ENCODE data around the gene TMA7B.
A peak's percentile ranks its signal among the peaks of the same experiment; 100 is the strongest.
"Not testable (repeated sequence)": the region's sequence is repeated elsewhere in the genome, so short reads cannot be mapped to it uniquely, and the experiment has no call there.

TMA7B gene

GRCh38 chr22:39983346-39983745, 23.1 kb downstream of the TMA7B start:
- no peak for DNase-seq (ENCODE audit: low spot score)

- no peak for DNase-seq (ENCODE audit: low spot score)
These were observed 23.8 kb downstream of the TMA7B start for GRCh38 chr22:39984006-39984405.

- DNase-seq (ENCODE audit: low spot score): no peak
These were observed 24.5 kb downstream of the TMA7B start for GRCh38 chr22:39984746-39985145.

- DNase-seq (ENCODE audit: low spot score): no peak
These were observed 25.3 kb downstream of the TMA7B start for GRCh38 chr22:39985383-39986035.

GRCh38 chr22:39988386-39989114, 28.4 kb downstream of the TMA7B start:
- no peak for DNase-seq (ENCODE audit: low spot score)

GRCh38 chr22:39989633-39990032, 29.4 kb downstream of the TMA7B start:
- no peak for DNase-seq (ENCODE audit: low spot score)

GRCh38 chr22:39990686-39991085, 30.5 kb downstream of the TMA7B start:
- DNase-seq (ENCODE audit: low spot score): no peak

- no peak for DNase-seq (ENCODE audit: low spot score)
These were observed 31.1 kb downstream of the TMA7B start for GRCh38 chr22:39991159-39991860.

- no peak for DNase-seq (ENCODE audit: low spot score)
These were observed 32.1 kb downstream of the TMA7B start for GRCh38 chr22:39992088-39992826.

GRCh38 chr22:39992894-39993293, 32.7 kb downstream of the TMA7B start:
- DNase-seq (ENCODE audit: low spot score): not testable (repeated sequence)

- peak; percentile 24 for DNase-seq (ENCODE audit: low spot score)
These were observed 33.9 kb downstream of the TMA7B start for GRCh38 chr22:39994041-39994565.

- no peak for DNase-seq (ENCODE audit: low spot score)
These were observed 34.6 kb downstream of the TMA7B start, which contains the start of gene FAM83F for GRCh38 chr22:39994566-39995392. Gene FAM83F, plus strand, starts transcription at chr22:39994954. Its CDS starts 89 bp downstream, at chr22:39995043.

- no peak for DNase-seq (ENCODE audit: low spot score)
These were observed 35.4 kb downstream of the TMA7B start for GRCh38 chr22:39995393-39996252.

GRCh38 chr22:39996732-39997131, 36.5 kb downstream of the TMA7B start:
- no peak for DNase-seq (ENCODE audit: low spot score)

- no peak for DNase-seq (ENCODE audit: low spot score)
These were observed 37.2 kb downstream of the TMA7B start for GRCh38 chr22:39997421-39997820.

GRCh38 chr22:39997939-39998726, 37.9 kb downstream of the TMA7B start:
- no peak for DNase-seq (ENCODE audit: low spot score)

GRCh38 chr22:39999144-39999757, 39.1 kb downstream of the TMA7B start:
- DNase-seq (ENCODE audit: low spot score): no peak

- no peak for DNase-seq (ENCODE audit: low spot score)
These were observed 40.0 kb downstream of the TMA7B start for GRCh38 chr22:40000171-40000570.

GRCh38 chr22:40001106-40001505, 40.9 kb downstream of the TMA7B start:
- DNase-seq (ENCODE audit: low spot score): no peak

Measured in CD4-positive, alpha-beta T cell treated with Interleukin-2 at 100 ng/mL for 4 hours (primary cell).